ENCODE measurements around the gene AHRR.

The AHRR gene

GRCh38 chr5:431001-431710, 109.6 kb downstream of the AHRR start:
- peak; percentile 23 for DNase-seq

GRCh38 chr5:431711-432050, 110.2 kb downstream of the AHRR start:
- DNase-seq, result no peak

- no peak for DNase-seq
Observed at GRCh38 chr5:432201-432927, 110.8 kb downstream of the AHRR start.

- no peak for DNase-seq
Observed at GRCh38 chr5:432928-433791, 111.6 kb downstream of the AHRR start.

GRCh38 chr5:433836-434235, 112.3 kb downstream of the AHRR start:
- no peak for DNase-seq

GRCh38 chr5:434443-435146, 113.1 kb downstream of the AHRR start:
- DNase-seq, result no peak

GRCh38 chr5:435156-435790, 113.8 kb downstream of the AHRR start:
- DNase-seq, result no peak

- no peak for DNase-seq
Observed at GRCh38 chr5:435961-436640, 114.6 kb downstream of the AHRR start.

- no peak for DNase-seq
Observed at GRCh38 chr5:436641-436975, 115.1 kb downstream of the AHRR start.

GRCh38 chr5:437281-437771, 115.8 kb downstream of the AHRR start:
- no peak for DNase-seq

GRCh38 chr5:438481-438981, 117.0 kb downstream of the AHRR start:
- no peak for DNase-seq

- DNase-seq, result no peak
Observed at GRCh38 chr5:439181-439580, 117.7 kb downstream of the AHRR start.

- no peak for DNase-seq
Observed at GRCh38 chr5:439636-440035, 118.1 kb downstream of the AHRR start.

GRCh38 chr5:440401-441201, 119.1 kb downstream of the AHRR start:
- no peak for DNase-seq

GRCh38 chr5:441996-442334, 120.5 kb downstream of the AHRR start:
- no peak for DNase-seq

- peak; percentile 66 for DNase-seq
Observed at GRCh38 chr5:442335-443238, 121.1 kb downstream of the AHRR start, which contains the start of gene EXOC3. EXOC3 (plus strand) TSS chr5:443176; CDS start chr5:446206, 3,030 bp downstream.

GRCh38 chr5:443239-444151, 122.0 kb downstream of the AHRR start:
- peak; percentile 15 for DNase-seq

GRCh38 chr5:444226-444625, 122.7 kb downstream of the AHRR start:
- DNase-seq, result no peak

- no peak for DNase-seq
Observed at GRCh38 chr5:445591-445990, 124.1 kb downstream of the AHRR start.
